ENCODE measurements around the gene TMEM132C.

TMEM132C gene

GRCh38 chr12:128549601-128550218 lies 282.7 kb downstream of the TMEM132C start:
- no peak for FAIRE-seq
- TF ChIP-seq POLR2A (IDR thresholded peaks at IDR 0.05; ENCODE audit: low read depth, low read length) = no peak
- no peak for TF ChIP-seq POLR2AphosphoS5 (IDR thresholded peaks at IDR 0.05; ENCODE audit: low read depth, low read length)
- TF ChIP-seq TAF1 (IDR thresholded peaks at IDR 0.05; ENCODE audit: borderline replicate concordance, low read depth, low read length) = no peak
- no peak for DNase-seq (ENCODE audit: insufficient read length)

DNA sequence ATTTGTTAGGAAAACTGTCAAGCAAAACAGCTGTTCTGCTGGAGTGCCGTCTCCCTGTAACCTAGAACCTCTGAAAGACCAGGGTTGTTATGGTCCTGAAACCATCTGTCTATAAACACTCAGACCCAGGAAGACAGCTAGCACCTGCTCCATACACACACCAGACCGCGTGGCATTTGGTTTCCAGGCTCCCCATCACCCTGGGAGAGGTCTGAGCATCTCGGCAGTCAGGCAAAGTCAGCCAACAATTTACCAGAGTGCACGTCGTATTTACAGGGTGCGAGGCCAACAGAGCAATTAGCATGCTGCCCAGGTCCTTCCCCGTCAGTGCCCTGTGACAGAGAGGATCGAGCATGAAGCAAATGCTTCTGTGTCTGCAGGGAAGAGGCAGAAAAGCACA lies 284.3 kb downstream of the TMEM132C start:
- no peak for DNase-seq (ENCODE audit: insufficient read length)
- TF ChIP-seq POLR2AphosphoS5 (IDR thresholded peaks at IDR 0.05; ENCODE audit: low read depth, low read length) = no peak
- FAIRE-seq = no peak

DNA sequence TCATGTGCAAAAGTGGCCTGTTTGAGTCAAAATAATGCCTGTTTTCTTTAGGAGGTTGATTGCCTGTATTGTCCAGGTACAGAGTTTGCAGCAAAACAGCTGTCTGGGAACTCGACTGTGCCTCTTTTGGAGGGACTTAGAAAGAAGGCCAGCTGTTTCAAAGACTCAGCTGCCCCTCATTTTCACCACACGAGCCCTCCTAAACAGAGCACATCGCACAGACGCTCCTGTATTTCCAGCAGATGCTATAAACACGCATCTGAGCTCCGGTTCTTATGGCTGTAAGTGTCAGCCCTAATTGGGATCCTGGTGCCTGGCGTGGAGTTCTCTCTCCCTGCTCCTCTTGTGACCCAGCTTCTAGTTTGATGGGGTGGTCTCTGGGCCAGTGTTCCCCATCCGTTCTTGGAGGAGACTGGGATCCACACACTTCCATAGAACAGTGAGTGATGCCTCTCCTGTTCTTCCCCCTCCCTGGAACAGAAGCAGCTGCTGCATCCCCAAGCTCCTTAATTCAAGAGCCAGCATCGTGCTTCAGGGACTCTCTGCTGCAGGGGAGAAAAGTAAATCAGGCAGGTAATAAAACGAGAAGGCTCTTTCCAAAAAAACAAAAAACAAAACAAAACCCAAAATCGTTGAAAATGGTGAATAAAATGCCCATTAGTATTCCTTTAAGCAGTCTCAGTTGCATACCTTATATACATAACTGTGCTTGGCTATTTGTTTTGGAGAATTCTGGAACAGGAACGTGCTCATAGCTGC lies 287.8 kb downstream of the TMEM132C start:
- no peak for TF ChIP-seq POLR2A (IDR thresholded peaks at IDR 0.05; ENCODE audit: low read depth, low read length)
- no peak for TF ChIP-seq TAF1 (IDR thresholded peaks at IDR 0.05; ENCODE audit: borderline replicate concordance, low read depth, low read length)
- TF ChIP-seq POLR2AphosphoS5 (IDR thresholded peaks at IDR 0.05; ENCODE audit: low read depth, low read length) = no peak
- no peak for DNase-seq (ENCODE audit: insufficient read length)
- no peak for FAIRE-seq

DNA sequence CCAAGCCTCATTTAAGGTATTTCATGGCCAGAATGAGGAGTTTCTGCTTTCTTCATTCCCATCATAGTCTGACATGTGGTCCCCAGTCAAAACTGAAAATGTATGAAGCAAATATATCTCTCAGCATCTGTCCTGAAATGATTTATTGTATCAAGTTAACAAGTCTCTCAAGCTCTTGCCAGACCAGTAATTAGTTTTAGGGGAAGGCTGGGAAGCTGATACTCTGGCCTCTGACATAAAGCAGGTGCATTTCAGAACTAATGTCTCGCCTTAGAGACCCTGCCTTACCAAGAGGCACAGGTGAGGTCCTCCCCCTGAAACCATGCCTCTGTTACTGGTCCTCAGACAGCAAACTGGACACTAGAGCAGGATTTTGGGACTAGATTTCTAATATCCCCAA lies 290.3 kb downstream of the TMEM132C start:
- TF ChIP-seq POLR2A (IDR thresholded peaks at IDR 0.05; ENCODE audit: low read depth, low read length) (no peak), POLR2AphosphoS5 (IDR thresholded peaks at IDR 0.05; ENCODE audit: low read depth, low read length) (no peak), TAF1 (IDR thresholded peaks at IDR 0.05; ENCODE audit: borderline replicate concordance, low read depth, low read length) (no peak)
- FAIRE-seq = no peak
- no peak for DNase-seq (ENCODE audit: insufficient read length)

- FAIRE-seq = no peak
- no peak for TF ChIP-seq TAF1 (IDR thresholded peaks at IDR 0.05; ENCODE audit: borderline replicate concordance, low read depth, low read length)
- TF ChIP-seq POLR2AphosphoS5 (IDR thresholded peaks at IDR 0.05; ENCODE audit: low read depth, low read length) = no peak
- TF ChIP-seq POLR2A (IDR thresholded peaks at IDR 0.05; ENCODE audit: low read depth, low read length) = no peak
Measured at GRCh38 chr12:128564956-128565355, 298.0 kb downstream of the TMEM132C start.

GRCh38 chr12:128567730-128568129 lies 300.8 kb downstream of the TMEM132C start:
- no peak for FAIRE-seq

More at GRCh38 chr12:128564956-128565355, 298.0 kb downstream of the TMEM132C start:
- no peak for DNase-seq (ENCODE audit: insufficient read length)

GRCh38 chr12:128570191-128571065 lies 303.5 kb downstream of the TMEM132C start:
- DNase-seq (ENCODE audit: insufficient read length) = no peak
- FAIRE-seq = no peak
- TF ChIP-seq POLR2AphosphoS5 (IDR thresholded peaks at IDR 0.05; ENCODE audit: low read depth, low read length) (no peak), POLR2A (IDR thresholded peaks at IDR 0.05; ENCODE audit: low read depth, low read length) (no peak), TAF1 (IDR thresholded peaks at IDR 0.05; ENCODE audit: borderline replicate concordance, low read depth, low read length) (no peak)

More at GRCh38 chr12:128567730-128568129, 300.8 kb downstream of the TMEM132C start:
- no peak for DNase-seq (ENCODE audit: insufficient read length)
- TF ChIP-seq POLR2A (IDR thresholded peaks at IDR 0.05; ENCODE audit: low read depth, low read length) (no peak), POLR2AphosphoS5 (IDR thresholded peaks at IDR 0.05; ENCODE audit: low read depth, low read length) (no peak), TAF1 (IDR thresholded peaks at IDR 0.05; ENCODE audit: borderline replicate concordance, low read depth, low read length) (no peak)

- FAIRE-seq (no peak), DNase-seq (ENCODE audit: insufficient read length) (no peak)
Measured at GRCh38 chr12:128571906-128572810, 305.2 kb downstream of the TMEM132C start.

DNA sequence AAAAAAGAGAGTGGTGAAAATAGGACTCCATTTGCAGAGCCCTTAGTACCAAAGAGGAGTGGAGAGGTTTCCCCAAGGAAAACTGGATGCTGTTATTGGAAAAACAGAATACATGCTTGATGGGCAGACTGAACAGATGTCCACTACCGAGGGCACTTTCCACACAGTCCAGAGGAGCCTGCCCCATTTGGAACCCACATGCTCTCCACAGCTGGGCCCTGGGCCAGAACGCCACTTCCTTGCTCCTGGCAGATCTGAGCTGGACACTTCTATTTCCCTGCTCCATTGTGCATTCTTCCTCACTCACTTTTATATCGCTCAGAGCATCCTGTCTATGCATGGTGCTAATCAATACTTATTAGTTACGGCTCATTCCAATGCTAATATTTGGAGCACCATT lies 306.9 kb downstream of the TMEM132C start:
- FAIRE-seq (no peak), DNase-seq (ENCODE audit: insufficient read length) (no peak)
- TF ChIP-seq TAF1 (IDR thresholded peaks at IDR 0.05; ENCODE audit: borderline replicate concordance, low read depth, low read length) (no peak), POLR2A (IDR thresholded peaks at IDR 0.05; ENCODE audit: low read depth, low read length) (no peak), POLR2AphosphoS5 (IDR thresholded peaks at IDR 0.05; ENCODE audit: low read depth, low read length) (no peak)

More at GRCh38 chr12:128571906-128572810, 305.2 kb downstream of the TMEM132C start:
- no peak for TF ChIP-seq POLR2AphosphoS5 (IDR thresholded peaks at IDR 0.05; ENCODE audit: low read depth, low read length)
- TF ChIP-seq POLR2A (IDR thresholded peaks at IDR 0.05; ENCODE audit: low read depth, low read length) = no peak
- no peak for TF ChIP-seq TAF1 (IDR thresholded peaks at IDR 0.05; ENCODE audit: borderline replicate concordance, low read depth, low read length)

GRCh38 chr12:128578045-128578444 lies 311.1 kb downstream of the TMEM132C start:
- no peak for DNase-seq (ENCODE audit: insufficient read length)
- FAIRE-seq = no peak

More at GRCh38 chr12:128578045-128578444, 311.1 kb downstream of the TMEM132C start:
- TF ChIP-seq POLR2A (IDR thresholded peaks at IDR 0.05; ENCODE audit: low read depth, low read length) (no peak), POLR2AphosphoS5 (IDR thresholded peaks at IDR 0.05; ENCODE audit: low read depth, low read length) (no peak), TAF1 (IDR thresholded peaks at IDR 0.05; ENCODE audit: borderline replicate concordance, low read depth, low read length) (no peak)
